Astrocyte of the cerebellum (primary cell): ENCODE measurements around the gene ARHGEF16.

ENCODE experiments used
- DNase-seq: peaks from one replicate; pipeline ENCODE4 v3.0.0-alpha.2; 2011; ENCODE audit warnings: low read depth
- H3K4me3 ChIP-seq: 2 replicates; pipeline ENCODE4 v1.5.1; 2011; ENCODE audit warnings: mild to moderate bottlenecking, low read depth, low read length, moderate library complexity
- CTCF ChIP-seq: IDR thresholded peaks from 2 replicates; pipeline ENCODE4 v1.5.1; 2012; ENCODE audit warnings: low read length, low read depth, moderate library complexity, mild to moderate bottlenecking; ENCODE audit errors: missing control alignments
- in situ Hi-C: cut with HindIII; loops from 2 replicates; pipeline ENCODE4 v1.10.0; 2017; ENCODE audit warnings: low sequenced_read_pairs

ARHGEF16 gene

DNA sequence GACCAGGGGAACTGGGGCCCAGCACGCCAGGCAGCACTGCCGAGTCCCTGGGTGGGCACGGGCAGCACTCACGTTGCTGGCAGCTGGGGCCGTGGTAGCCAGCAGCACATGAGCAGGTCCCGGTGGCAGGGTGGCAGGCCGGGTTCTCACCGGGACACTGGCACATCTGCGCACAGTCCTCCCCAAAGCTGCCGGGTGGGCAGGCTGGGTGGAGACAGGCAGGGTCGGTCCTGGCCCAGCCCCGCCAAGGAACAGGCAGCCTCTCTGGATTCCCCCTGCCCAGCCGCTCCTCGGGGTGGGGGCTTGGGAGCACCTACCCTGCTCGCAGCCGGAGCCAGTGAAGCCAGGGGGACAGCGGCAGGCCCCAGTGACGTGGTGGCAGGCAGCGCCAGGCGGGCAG, 42.5 kb downstream of the ARHGEF16 start:
- in situ Hi-C loops = no loop called here
- TF ChIP-seq CTCF = no peak
- no peak overlapping the region for H3K4me3 ChIP-seq
- DNase-seq = no peak

DNA sequence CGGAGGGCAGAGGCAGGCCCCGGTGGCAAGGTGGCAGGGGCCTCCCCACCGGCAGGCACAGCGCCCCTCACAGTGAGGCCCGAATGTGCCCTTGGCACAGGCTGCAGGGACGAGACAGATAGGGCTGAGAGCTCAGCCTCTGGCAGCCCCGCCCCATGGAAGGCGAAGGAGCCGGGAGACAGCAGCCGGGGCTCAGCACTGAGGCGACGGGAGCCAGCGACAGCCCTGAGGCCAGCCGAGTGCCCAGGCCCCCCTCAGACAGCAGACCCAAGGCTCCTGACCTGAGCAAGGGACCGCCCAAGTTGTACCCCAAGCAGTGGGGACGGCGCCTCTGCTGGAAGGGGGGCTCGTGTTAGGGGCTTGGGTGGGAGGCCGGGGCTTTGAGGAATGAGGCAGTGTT, 43.1 kb downstream of the ARHGEF16 start:
- no peak for DNase-seq
- TF ChIP-seq CTCF = no peak
- in situ Hi-C loops = no loop called here
- H3K4me3 ChIP-seq = no peak overlapping the region

DNA sequence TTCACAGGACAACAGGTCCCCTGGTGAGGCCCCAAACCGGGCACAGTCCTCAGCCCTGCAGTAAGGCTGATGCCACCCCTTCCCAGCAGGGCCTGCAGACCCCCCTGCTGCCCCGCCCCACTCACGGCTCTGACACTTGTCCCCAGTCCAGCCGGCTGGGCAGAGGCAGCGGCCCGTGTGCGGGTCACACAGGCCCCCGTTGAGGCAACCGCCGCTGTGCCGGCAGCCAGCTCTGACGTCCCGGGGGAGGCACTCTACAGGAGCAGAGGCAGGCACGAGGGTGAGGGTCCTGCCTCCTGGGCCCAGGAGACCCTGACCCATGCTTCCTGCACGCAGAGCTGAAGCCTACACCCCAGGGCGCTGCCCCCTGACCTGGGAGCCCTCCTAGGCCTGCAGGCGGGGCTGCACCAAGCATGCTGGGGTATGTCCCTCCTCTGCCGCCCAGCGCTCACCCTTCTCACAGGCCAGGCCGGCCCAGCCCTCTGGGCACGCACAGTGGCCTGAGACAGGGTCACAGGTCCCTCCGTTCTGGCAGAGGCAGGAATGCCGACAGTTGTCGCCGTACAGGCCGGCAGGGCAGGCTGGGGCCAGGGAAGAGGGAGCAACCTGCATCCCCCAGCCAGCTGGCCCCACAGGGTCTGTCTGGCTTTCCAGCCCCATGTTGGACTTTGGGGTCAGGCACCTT, 43.9 kb downstream of the ARHGEF16 start:
- no peak overlapping the region for H3K4me3 ChIP-seq
- no peak for TF ChIP-seq CTCF
- in situ Hi-C loops = no loop called here

GRCh38 chr1:3498986-3499385, 44.5 kb downstream of the ARHGEF16 start:
- DNase-seq = no peak
- H3K4me3 ChIP-seq = no peak overlapping the region
- in situ Hi-C loops = no loop called here
- no peak for TF ChIP-seq CTCF

More for the DNA sequence above, 43.9 kb downstream of the ARHGEF16 start:
- DNase-seq = no peak

- TF ChIP-seq CTCF = no peak
- in situ Hi-C loops = no loop called here
- DNase-seq = no peak
- H3K4me3 ChIP-seq = no peak overlapping the region
Observed at GRCh38 chr1:3499611-3500010, 45.1 kb downstream of the ARHGEF16 start.

GRCh38 chr1:3500265-3500835, 45.9 kb downstream of the ARHGEF16 start:
- TF ChIP-seq CTCF = no peak
- H3K4me3 ChIP-seq = no peak overlapping the region
- in situ Hi-C loops = no loop called here
- DNase-seq = no peak
